ENCODE measurements around the gene LACTB.

The LACTB gene

DNA sequence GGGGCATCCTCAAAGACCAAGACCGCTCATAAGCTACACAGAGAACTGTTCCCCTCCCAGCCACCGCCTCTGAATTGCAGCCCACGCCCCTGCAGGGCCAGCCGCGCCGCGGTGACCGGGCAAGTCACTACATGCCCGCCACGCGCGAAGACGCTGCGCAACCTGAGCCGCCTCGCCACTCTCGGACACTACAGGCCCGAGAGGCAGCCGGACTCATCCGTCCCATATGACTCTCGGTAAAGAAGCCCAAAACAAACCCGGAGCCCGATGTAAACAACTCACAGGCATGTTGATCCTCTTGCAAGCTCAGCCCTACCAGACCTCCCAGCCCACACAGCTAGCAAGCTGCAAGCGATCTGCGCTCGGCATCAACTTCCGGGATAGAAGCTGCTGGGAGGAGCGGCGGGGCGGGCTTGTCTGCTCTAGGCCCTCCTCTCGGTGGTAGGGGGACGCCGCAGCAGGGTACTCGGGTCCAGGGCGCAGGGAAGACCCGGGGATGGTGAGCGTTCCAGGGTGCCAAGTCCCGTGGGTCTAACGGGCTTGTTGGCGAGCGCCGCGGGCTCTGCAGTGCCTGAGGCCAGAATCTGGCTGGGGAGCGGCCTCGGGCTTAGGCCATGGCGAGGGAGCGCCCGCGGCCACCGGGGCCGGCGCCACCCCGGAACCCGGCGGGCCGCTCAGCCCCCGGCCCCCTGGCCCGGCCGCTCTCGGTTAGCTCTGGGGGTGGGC, 35.6 kb downstream of the LACTB start, which contains the start of gene RPS27L (continued):
- TF ChIP-seq, protein P1, sequence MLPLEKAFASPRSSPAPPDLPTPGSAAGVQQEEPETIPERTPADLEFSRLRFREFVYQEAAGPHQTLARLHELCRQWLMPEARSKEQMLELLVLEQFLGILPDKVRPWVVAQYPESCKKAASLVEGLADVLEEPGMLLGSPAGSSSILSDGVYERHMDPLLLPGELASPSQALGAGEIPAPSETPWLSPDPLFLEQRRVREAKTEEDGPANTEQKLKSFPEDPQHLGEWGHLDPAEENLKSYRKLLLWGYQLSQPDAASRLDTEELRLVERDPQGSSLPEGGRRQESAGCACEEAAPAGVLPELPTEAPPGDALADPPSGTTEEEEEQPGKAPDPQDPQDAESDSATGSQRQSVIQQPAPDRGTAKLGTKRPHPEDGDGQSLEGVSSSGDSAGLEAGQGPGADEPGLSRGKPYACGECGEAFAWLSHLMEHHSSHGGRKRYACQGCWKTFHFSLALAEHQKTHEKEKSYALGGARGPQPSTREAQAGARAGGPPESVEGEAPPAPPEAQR (tag by site-specific recombination; IDR thresholded peaks at IDR 0.05): no peak
- TF ChIP-seq, protein P2, sequence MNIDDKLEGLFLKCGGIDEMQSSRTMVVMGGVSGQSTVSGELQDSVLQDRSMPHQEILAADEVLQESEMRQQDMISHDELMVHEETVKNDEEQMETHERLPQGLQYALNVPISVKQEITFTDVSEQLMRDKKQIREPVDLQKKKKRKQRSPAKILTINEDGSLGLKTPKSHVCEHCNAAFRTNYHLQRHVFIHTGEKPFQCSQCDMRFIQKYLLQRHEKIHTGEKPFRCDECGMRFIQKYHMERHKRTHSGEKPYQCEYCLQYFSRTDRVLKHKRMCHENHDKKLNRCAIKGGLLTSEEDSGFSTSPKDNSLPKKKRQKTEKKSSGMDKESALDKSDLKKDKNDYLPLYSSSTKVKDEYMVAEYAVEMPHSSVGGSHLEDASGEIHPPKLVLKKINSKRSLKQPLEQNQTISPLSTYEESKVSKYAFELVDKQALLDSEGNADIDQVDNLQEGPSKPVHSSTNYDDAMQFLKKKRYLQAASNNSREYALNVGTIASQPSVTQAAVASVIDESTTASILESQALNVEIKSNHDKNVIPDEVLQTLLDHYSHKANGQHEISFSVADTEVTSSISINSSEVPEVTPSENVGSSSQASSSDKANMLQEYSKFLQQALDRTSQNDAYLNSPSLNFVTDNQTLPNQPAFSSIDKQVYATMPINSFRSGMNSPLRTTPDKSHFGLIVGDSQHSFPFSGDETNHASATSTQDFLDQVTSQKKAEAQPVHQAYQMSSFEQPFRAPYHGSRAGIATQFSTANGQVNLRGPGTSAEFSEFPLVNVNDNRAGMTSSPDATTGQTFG (tag by site-specific recombination; IDR thresholded peaks at IDR 0.05; ENCODE audit: borderline replicate concordance): no peak
- TF ChIP-seq ZNF560 (tag by site-specific recombination; IDR thresholded peaks at IDR 0.05; ENCODE audit: borderline replicate concordance) (no peak), ZNF658 (tag by site-specific recombination; IDR thresholded peaks at IDR 0.05) (no peak), ZNF426 (tag by site-specific recombination; IDR thresholded peaks at IDR 0.05) (no peak), ZNF274 (IDR thresholded peaks at IDR 0.05; ENCODE audit: low read length) (no peak), ZNF274 (tag by site-specific recombination; IDR thresholded peaks at IDR 0.05; ENCODE audit: borderline replicate concordance) (no peak), ZNF76 (tag by site-specific recombination; IDR thresholded peaks at IDR 0.05; ENCODE audit: borderline replicate concordance, low read depth) (peak; percentile 85), ZNF433 (tag by site-specific recombination; IDR thresholded peaks at IDR 0.05; ENCODE audit: low read depth) (no peak), ZNF555 (tag by site-specific recombination; conservative IDR thresholded peaks at IDR 0.05) (no peak), ZNF416 (tag by site-specific recombination; IDR thresholded peaks at IDR 0.05) (no peak), ZNF776 (tag by site-specific recombination; IDR thresholded peaks at IDR 0.05; ENCODE audit: borderline replicate concordance) (no peak), BCL11B (tag by site-specific recombination; IDR thresholded peaks at IDR 0.05; ENCODE audit: low read depth) (no peak), SETDB1 (IDR thresholded peaks at IDR 0.05; ENCODE audit: insufficient read length, low read length) (no peak), ZFP69B (tag by site-specific recombination; IDR thresholded peaks at IDR 0.05) (peak; percentile 58), HOXA7 (CRISPR knock-in tag; IDR thresholded peaks at IDR 0.05; ENCODE audit: borderline replicate concordance) (no peak), KLF8 (tag by site-specific recombination; IDR thresholded peaks at IDR 0.05) (peak; percentile 92), REPIN1 (tag by site-specific recombination; IDR thresholded peaks at IDR 0.05; ENCODE audit: low read depth) (no peak)
- TF ChIP-seq, protein P3, sequence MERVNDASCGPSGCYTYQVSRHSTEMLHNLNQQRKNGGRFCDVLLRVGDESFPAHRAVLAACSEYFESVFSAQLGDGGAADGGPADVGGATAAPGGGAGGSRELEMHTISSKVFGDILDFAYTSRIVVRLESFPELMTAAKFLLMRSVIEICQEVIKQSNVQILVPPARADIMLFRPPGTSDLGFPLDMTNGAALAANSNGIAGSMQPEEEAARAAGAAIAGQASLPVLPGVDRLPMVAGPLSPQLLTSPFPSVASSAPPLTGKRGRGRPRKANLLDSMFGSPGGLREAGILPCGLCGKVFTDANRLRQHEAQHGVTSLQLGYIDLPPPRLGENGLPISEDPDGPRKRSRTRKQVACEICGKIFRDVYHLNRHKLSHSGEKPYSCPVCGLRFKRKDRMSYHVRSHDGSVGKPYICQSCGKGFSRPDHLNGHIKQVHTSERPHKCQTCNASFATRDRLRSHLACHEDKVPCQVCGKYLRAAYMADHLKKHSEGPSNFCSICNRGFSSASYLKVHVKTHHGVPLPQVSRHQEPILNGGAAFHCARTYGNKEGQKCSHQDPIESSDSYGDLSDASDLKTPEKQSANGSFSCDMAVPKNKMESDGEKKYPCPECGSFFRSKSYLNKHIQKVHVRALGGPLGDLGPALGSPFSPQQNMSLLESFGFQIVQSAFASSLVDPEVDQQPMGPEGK (tag by site-specific recombination; IDR thresholded peaks at IDR 0.05): peak; percentile 48

DNA sequence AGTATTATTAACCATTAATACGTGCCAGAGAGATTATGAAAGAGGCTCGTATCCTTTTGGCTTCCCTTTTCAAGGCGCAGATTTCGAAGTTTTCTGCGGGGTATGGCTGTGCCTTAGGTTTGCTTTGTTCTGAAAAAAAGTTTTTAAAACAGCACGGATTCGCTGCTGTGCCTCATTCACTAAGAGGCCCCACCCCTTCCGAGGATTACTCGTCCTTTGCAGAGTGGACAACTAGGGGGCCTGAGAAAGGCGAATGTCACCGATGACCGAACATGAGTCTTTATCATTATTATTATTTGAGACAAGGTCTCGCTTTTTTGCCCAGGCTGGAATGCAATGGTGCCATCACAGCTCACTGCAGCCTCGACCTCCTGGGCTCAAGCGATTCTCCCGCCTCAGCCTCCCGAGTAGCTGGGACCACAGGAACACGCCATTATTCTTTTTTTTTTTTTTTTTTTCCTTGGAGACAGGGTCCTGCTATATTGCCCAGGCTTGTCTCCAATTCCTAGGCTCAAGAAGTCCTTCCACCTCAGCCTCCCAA, 36.3 kb downstream of the LACTB start:
- Histone ChIP-seq H3K4me1 (ENCODE audit: control insufficient read depth, insufficient read depth, low read length) (no peaks in the 10 kb centered on the region), H3K4me3 (ENCODE audit: low read depth, low read length) (peak overlapping the region; percentile 79), H3K27ac (ENCODE audit: extremely low read depth, low read depth, low read length) (peak overlapping the region; percentile 99), H3K36me3 (ENCODE audit: control insufficient read depth in 2 of 2, insufficient read depth in 1 of 2, low read length in 2 of 2) (peaks cover 7 to 19% of the 10 kb centered on the region in 2 experiments), H3K9me3 (ENCODE audit: control insufficient read depth, insufficient read depth, low read depth, low read length) (no peaks in the 10 kb centered on the region)
- ChIA-PET CTCF (no interaction called here), POLR2A (interaction anchor here (0.5 to 1.5 kb wide), 10 partner anchors 8 to 1593 kb away, joined by 3 to 9 read pairs (median 4); partner anchors contain the start of genes APH1B and LACTB)
- TF ChIP-seq, protein P4, sequence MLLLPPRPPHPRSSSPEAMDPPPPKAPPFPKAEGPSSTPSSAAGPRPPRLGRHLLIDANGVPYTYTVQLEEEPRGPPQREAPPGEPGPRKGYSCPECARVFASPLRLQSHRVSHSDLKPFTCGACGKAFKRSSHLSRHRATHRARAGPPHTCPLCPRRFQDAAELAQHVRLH (tag by site-specific recombination; IDR thresholded peaks at IDR 0.05): no peak
- TF ChIP-seq, protein P2 (tag by site-specific recombination; IDR thresholded peaks at IDR 0.05; ENCODE audit: borderline replicate concordance): no peak
- TF ChIP-seq ZBTB17 (tag by site-specific recombination; IDR thresholded peaks at IDR 0.05) (peak; percentile 67), ZNF202 (tag by site-specific recombination; IDR thresholded peaks at IDR 0.05; ENCODE audit: borderline replicate concordance) (no peak), ZEB2 (tag by site-specific recombination; IDR thresholded peaks at IDR 0.05) (no peak)
- TF ChIP-seq, protein P5, sequence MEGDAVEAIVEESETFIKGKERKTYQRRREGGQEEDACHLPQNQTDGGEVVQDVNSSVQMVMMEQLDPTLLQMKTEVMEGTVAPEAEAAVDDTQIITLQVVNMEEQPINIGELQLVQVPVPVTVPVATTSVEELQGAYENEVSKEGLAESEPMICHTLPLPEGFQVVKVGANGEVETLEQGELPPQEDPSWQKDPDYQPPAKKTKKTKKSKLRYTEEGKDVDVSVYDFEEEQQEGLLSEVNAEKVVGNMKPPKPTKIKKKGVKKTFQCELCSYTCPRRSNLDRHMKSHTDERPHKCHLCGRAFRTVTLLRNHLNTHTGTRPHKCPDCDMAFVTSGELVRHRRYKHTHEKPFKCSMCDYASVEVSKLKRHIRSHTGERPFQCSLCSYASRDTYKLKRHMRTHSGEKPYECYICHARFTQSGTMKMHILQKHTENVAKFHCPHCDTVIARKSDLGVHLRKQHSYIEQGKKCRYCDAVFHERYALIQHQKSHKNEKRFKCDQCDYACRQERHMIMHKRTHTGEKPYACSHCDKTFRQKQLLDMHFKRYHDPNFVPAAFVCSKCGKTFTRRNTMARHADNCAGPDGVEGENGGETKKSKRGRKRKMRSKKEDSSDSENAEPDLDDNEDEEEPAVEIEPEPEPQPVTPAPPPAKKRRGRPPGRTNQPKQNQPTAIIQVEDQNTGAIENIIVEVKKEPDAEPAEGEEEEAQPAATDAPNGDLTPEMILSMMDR (tag by site-specific recombination; IDR thresholded peaks at IDR 0.05): 0 out of 2 replicates have a peak, but pooled peaks have one; percentile 20
